ENCODE data around the gene ALG5.

DNA sequence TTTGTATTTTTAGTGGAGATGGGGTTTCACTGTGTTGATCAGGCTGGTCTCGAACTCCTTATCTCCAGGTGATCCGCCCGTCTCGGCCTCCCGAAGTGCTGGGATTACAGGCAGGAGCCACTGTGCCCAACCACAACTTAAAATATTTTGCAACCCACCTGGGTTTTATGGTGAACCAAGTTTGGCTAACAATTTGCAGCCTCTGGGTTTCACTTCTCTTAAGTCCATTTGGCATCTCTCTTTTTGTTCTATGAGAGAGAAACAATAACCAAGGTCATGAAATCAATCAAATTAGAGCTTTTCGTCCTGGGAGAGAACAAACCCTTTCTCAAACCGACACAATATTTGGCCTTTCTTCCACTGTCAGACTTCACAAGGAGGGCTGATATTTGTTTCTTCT, 73.5 kb downstream of the ALG5 start:
- TF ChIP-seq ZFP30 (CRISPR knock-in tag; IDR thresholded peaks at IDR 0.05): no peak
- TF ChIP-seq CSDC2 (CRISPR knock-in tag; IDR thresholded peaks at IDR 0.05): no peak
- TF ChIP-seq BACH2 (CRISPR knock-in tag; IDR thresholded peaks at IDR 0.05; ENCODE audit: borderline replicate concordance): no peak
- TF ChIP-seq, protein P1, sequence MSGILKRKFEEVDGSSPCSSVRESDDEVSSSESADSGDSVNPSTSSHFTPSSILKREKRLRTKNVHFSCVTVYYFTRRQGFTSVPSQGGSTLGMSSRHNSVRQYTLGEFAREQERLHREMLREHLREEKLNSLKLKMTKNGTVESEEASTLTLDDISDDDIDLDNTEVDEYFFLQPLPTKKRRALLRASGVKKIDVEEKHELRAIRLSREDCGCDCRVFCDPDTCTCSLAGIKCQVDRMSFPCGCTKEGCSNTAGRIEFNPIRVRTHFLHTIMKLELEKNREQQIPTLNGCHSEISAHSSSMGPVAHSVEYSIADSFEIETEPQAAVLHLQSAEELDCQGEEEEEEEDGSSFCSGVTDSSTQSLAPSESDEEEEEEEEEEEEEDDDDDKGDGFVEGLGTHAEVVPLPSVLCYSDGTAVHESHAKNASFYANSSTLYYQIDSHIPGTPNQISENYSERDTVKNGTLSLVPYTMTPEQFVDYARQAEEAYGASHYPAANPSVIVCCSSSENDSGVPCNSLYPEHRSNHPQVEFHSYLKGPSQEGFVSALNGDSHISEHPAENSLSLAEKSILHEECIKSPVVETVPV (CRISPR knock-in tag; IDR thresholded peaks at IDR 0.05): no peak
- no peak for TF ChIP-seq OSR1 (CRISPR knock-in tag; IDR thresholded peaks at IDR 0.05)
- TF ChIP-seq, protein P2, sequence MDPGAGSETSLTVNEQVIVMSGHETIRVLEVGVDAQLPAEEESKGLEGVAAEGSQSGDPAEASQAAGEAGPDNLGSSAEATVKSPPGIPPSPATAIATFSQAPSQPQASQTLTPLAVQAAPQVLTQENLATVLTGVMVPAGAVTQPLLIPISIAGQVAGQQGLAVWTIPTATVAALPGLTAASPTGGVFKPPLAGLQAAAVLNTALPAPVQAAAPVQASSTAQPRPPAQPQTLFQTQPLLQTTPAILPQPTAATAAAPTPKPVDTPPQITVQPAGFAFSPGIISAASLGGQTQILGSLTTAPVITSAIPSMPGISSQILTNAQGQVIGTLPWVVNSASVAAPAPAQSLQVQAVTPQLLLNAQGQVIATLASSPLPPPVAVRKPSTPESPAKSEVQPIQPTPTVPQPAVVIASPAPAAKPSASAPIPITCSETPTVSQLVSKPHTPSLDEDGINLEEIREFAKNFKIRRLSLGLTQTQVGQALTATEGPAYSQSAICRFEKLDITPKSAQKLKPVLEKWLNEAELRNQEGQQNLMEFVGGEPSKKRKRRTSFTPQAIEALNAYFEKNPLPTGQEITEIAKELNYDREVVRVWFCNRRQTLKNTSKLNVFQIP (CRISPR knock-in tag; IDR thresholded peaks at IDR 0.05; ENCODE audit: borderline replicate concordance, low read depth): no peak
- TF ChIP-seq PATZ1 (CRISPR knock-in tag; IDR thresholded peaks at IDR 0.05; ENCODE audit: borderline replicate concordance): no peak
- no peak for TF ChIP-seq SNAI2 (CRISPR knock-in tag; IDR thresholded peaks at IDR 0.05)
- no peak for TF ChIP-seq TOX (CRISPR knock-in tag; IDR thresholded peaks at IDR 0.05; ENCODE audit: borderline replicate concordance)
- no peak for TF ChIP-seq CREB5 (CRISPR knock-in tag; IDR thresholded peaks at IDR 0.05; ENCODE audit: low read depth)

All from SK-N-SH treated with all-trans-retinoic acid at 6 μM for 48 hours (cell line).